HG03045 (cell line): Measurements from ENCODE around the gene BANP.
"Not testable (repeated sequence)": the region's sequence is repeated elsewhere in the genome, so short reads cannot be mapped to it uniquely, and the experiment has no call there.

Experiments used
- ATAC-seq: cut with Tn5 transposase; IDR thresholded peaks from one replicate; pipeline ENCODE4 v1.9.1; 2021; ENCODE audit warnings: mild to moderate bottlenecking, moderate library complexity; ENCODE audit not compliant: unreplicated experiment

The BANP gene

DNA sequence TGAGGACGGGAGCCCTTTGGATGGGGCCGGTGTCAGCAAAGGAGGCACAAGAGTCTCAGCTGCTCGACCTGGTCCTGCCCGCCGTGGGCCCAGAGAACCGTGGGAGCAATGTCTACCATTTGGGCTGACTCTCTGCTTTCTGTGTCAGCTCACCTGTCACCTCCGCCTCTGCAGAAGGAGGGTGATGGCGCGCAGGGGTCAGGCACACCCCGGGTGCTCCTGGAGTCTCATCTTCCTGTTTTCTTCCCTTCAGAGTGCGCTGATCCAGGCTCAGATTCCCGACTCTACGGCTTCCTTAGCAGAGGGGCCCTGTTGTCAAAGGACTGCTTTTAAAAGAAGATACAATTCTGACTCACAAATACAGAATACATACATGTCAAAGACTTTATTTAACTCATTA, 167.1 kb downstream of the BANP start:
- no peak for ATAC-seq

DNA sequence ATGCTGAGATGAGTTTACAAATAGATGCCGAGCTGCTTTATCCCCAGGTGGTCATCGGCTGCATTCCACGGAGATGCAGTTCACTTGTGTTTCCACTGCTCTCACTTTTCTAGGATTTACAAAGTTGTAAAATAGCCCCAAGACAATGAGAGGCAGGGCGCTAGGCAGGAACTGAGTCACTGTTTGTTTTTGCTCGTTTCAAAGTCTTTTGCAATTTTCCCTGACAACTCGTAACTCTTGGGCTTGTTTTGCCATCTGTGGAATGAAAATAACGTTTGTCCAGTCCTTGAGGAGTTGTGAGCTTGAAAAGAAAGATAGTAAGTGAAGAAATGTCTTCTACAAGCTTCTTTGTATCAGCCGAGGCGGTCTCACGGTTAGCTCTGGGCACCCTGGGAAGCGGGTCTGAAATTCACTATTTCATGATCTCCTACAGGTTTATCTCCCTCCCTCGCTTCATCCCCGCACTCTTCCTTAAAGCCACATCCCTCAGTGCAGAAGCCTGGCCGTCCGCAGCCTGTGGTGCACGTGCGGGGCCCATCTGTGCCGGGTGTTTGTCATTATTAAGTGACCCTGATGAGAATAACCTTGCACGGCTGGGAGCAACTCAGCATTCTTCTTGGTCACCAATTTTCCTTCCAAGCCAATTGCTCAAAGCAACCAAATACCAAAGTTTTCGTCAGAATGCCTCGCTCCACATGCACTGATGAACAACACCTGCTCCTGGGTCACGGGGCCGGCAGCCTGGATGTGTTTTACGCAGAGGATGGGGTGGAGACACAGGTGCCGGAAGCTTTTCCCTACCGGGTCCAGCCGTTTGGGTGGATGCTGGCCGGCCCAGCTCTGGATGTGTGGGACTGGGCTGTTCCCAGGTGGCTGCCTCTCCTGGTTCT, 167.9 kb downstream of the BANP start:
- not testable (repeated sequence) for ATAC-seq

DNA sequence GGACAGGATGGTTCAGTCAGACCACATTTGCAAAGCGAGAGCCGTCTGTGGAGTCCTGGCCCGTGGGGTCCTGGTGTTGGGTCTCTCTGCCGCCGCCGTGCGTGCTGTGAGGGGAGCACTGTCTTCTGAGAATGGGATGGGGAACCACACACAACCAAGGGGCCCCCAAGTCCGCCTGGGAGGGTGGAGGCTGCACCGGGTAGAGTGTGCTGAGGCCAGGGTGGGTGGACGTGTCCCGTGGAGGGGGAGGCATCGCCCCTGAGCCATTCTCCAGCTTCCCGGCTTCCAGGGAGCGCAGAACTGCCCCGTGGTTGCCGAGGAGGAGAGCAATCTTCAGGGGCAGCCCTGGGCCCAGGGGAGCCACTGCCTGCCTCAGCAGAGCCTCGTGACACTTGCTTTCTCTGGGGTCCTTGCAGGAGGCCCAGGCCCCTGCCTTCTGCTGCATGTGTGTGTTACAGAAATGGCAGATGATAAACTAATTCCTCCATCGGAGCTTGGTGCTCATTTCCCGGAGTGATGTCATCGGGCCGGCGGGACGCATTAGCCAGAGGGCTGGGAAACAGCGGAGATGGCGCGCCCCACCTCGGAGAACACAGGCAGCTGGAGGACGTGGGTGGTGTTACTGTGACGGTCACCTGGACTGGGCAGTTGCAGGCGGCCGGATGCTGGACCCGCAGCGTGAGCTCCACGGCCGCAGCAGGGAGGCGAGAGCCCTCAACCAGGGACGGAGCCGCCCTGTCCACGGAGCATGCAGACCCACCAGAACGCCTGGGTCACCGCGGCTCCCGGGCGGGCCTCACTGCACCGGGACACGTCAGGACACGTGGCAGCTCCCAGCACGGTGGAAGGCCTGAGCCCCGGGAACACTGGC, 168.9 kb downstream of the BANP start:
- ATAC-seq, result not testable (repeated sequence)

DNA sequence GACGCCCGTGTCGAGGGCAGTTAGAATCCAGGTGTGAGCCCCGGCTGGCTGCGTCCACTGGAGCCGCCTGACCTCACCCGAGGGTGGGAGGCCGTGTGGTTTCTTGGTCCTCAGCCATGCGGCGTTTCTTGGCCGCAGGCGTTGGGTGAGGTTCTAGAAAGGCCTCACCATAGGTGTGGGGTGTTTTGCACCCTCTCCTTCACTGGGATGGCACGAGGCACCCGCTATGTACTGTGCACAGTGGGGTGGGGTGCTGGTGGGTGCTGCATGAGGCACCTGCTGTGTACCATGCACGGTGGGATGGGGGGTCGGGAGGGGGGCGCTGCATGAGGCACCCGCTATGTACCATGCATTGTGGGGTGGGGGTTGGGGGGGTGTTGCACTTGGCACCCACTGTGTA, 169.6 kb downstream of the BANP start:
- ATAC-seq, result no peak

DNA sequence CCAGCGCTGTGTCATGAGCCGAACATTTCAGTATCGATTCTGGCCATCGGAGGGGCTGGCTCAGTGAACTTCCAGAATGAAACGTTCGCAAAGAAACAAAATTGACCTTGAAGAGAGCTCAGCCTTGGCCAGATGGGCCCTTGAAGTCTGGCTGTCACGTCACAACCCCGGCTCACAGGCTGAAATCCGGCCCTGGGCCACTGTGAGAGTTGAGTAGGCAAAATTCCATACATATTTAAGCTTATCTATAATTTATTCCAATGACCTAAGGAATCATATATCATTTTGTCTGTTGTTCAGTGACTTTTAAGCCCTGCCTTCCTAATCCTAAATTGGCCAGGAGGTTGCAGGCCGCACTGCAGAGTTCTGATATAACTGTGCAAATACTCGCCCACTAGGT, 170.2 kb downstream of the BANP start:
- ATAC-seq, result not testable (repeated sequence)

DNA sequence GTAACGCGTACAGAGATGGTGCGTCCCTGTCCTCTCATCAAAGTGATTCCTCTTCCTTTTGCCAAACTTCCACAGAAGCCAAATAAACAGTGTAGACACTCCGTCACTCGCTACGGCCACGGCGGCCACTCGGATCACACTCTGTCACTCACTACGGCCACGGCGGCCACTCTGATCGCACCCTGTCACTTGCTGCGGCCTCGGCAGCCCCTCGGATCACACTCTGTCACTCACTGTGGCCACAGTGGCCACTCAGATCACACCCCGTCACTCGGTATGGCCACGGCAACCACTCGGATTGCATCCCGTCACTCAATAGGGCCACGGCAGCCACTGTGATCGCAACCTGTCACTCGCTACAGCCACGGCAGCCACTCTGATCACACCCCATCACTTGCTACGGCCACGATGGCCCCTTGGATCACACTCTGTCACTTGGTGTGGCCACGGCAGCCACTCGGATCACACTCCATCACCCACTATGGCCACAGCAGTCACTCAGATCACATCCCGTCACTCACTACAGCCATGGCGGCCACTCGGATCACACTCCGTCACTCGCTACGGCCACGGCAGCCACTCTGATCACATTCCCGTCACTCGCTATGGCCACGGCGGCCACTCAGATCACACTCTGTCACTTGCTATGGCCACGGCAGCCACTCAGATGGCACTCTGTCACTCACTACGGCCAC, 170.8 kb downstream of the BANP start:
- no peak for ATAC-seq
